ENCODE data around the gene PRAC1.

The PRAC1 gene

DNA sequence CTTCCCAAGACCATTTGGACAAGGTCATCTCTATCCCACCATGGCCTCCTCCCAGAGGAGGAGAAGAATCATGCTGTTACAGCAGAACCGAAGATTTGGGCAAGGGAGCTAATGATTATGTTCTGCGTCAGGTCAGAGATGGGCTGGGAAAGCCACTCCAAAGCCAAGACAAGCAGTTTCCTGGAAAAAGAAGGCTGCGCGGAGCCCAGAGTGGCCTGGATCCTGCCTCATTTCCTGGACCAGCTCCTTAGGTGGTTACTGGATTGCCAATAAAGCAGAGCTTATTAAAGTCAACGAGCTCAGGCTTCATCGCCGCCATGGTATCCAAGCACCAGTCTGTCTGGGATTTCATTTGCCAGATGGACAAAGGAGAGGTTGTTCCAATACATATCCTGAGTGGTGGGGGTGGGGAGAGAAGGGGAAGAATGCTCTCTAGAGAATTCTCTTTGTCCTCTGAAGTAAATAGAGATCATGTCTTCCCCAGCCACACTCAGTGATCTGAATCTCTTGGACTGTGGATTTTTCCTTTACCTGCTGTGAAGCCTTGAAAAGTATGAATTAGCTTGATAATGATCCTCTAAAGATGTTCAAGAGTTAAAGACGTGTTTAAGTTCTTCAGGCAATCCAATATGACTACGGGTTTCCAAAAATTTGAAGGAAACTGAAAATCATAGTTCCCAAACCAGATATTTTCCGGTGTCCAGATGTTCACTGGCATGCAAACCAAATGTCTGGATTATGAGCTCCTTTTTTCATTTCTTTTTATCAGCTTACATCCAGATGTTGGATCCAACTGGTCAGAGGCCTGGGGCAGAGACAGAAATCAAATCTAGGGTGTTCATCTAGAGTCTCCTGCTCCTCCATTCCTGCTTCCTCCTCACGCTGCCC, 17.7 kb downstream of the PRAC1 start:
- no peak for DNase-seq (ENCODE audit: low read depth)

DNA sequence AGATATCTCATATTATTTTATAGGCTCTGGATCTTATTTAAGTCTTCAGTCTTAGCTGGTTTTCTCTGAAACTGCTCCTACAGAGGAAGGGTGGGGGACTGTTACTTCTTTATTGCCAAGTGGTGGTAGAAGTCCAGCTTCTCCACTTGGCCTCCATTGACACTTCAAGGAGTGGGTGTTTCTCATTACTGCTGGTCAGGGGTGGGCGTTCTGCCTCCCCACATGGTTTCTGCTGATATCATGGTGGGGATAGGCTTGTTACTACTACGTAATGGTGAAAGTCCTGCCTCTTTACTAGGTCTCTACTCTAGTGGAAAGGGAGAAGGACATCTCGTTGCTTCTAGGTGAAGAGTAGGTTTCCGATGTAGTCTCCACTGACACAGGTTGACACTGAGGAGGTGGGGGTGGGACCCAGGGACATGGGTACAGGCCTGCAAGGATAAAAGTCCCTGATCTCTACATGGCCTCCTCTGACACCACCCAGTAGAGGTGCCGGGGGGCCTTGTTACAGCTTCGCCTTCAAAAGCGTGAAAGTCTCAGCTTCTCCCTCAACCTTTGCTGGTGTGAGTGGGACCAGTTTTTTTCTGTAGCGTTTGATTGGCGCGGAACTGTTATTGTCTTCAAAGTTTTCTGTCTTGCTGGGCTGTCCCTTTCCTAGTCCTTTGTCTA, 20.3 kb downstream of the PRAC1 start:
- no peak for DNase-seq (ENCODE audit: low read depth)

DNA sequence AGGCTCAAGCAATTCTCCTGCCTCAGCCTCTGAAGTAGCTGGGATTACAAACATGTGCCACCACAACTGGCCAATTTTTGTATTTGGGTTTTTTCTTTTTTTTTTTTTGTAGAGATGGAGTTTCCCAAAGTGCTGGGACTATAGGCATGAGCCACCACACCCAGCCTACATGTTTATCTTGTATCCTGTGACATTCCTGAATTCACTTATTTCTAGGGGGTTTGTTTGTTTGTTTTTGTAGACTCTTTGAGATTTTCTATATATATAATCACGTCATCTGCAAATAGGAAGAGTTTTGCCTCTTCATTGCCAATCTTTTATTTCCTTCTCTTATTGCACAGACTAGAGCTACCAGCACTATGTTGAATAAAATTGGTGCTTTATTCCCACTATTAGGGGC, 29.1 kb downstream of the PRAC1 start:
- DNase-seq (ENCODE audit: low read depth), result no peak

DNA sequence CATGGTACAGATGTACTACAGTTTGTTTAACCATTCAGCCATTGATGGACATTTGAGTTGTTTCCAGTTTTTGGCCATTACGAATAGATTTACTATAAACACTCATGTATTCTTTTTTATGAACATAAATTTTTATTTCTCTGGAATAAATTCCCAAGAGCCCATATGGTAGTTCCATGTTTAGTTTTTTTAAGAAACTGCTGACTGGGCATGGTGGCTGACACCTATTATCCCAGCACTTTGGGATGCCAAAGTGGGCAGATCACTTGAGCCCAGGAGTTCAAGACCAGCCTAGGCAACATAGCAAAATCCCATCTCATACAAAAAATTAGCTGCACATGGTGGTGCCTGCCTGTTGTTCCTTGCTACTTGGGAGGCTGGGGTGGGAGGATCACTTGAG, 30.3 kb downstream of the PRAC1 start:
- DNase-seq (ENCODE audit: low read depth), result no peak

DNA sequence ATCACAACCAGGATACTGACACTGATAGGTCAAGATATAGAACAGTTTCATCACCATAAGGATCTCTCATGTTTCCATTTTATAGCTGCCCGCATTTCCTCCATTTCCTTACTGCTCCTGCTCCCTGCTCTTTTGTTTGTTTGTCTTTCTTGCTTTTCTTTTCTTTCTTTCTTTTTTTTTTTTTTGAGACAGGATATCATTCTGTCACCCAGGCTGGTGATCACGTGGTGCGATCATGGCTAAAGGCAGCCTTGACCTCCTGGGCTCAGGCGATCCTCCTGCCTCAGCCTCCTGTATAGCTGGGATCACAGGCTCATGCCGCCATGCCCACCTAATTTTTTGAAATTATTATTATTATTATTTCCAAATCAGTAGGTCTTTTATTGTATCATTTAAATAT, 31.7 kb downstream of the PRAC1 start:
- DNase-seq (ENCODE audit: low read depth), result no peak

DNA sequence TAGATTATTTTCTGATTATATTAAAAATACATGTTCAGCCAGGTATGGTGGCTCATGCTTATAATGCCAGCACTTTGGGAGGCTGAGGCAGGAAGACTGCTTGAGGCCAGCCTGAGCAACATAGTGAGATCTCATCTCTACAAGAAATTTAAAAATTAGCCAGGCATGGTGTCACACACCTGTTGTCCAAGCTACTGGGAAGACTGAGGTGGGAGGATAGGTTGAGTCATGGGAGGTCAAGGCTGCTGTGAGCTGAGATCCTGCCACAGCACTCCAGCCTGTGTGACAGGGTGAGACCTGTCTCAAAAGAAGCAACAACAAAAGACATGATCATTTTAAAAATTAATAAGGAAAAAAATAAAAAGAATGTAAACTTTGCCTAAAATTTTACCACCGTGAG, 40.7 kb downstream of the PRAC1 start:
- DNase-seq (ENCODE audit: low read depth), result no peak

DNA sequence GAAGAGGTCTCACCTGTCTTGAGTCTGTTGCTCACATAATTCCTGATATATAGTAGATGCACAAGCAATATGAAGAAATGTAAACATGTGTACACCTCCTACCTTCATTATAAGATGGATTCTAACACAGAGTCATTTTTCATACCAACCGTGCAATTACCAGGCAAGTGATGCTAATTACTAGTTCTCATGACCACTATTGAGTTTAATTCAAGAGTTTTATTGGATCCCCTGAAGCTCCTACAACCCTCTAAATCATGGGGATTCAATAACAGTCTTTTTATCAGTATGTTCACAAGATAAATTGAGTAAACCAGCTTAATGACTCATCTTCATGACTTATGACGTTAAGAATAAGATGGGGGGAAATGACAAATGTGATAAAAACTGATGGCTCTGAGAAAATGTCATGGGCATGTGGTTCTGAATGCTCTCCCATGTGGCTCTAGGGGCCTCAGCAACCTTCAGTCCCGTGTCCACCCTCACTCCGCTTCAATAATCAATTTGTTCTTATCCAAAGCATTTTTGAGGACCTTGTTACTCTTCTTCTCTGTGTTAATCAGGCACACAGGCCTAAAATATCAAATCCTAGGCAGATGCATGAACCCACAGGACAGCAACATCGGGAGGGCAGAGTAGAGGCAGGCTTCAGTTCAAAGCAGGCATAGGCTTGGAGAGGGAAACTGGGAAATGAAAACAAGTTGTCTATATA, 42.8 kb downstream of the PRAC1 start:
- no peak for DNase-seq (ENCODE audit: low read depth)

DNA sequence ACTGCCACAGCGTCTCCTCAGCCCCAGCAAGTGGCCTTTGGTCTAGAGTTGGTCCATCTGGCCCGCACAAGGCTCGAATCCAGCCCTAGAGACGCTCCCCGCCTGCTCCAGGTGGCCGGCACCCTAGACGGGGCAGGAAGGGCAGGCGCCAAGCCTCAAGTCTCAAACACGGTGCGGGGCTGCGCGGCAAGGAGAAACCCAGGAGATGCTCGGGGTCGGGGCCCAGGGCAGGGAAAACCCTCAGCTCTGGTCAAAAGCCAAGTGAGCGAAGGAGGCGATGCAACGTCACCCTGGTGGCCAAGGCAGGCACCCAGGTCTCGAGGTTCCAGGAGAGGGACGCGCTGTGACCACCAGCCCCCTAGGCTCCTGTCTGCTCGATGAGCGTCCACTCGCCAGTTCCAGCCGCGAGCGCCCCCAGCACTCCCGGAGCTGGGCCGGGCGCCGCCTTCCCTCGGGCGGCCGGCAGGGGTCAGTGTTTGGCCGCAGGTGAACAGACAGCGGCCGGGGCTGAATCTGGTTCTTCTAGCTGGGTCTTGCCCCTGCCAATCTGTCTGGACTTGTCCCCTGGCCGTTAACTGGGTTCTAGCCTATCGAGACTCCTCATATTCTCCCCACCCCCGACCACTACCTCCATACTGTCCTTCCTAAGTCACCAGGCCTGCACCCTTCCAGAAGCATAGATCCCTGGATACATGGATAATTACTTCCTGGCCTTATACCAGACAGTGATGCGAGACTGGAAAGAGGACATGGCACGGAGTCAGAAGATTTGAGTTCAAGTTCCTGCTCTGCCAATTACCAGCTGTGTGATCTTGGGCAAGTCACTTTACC, 44.0 kb downstream of the PRAC1 start:
- no peak for DNase-seq (ENCODE audit: low read depth)

DNA sequence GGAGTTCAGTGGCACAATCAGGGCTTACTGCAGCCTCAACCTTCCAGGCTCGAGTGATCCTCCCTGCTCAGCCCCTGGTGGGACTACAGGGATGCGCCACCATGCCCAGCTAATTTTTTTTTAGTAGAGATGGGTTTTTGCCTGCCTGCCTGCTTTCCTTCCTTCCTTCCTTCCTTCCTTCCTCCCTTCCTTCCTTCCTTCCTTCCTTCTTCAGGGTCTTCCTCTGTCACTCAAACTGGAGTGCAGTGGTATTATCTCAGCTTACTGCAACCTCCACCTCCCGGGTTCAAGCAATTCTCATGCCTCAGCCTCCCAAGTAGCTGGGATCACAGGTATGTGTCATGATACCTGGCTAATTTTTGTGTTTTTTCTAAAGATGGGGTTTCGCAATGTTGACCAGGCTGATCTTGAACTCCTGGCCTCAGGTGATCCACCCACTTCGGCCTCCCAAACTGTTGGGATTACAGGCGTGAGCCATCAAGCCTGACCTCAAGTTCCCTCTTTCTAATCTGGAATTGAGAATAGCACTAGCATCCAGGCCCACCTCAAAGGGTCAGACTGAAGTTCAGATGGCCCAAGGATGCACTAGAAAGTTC, 45.3 kb downstream of the PRAC1 start:
- DNase-seq (ENCODE audit: low read depth), result no peak

DNA sequence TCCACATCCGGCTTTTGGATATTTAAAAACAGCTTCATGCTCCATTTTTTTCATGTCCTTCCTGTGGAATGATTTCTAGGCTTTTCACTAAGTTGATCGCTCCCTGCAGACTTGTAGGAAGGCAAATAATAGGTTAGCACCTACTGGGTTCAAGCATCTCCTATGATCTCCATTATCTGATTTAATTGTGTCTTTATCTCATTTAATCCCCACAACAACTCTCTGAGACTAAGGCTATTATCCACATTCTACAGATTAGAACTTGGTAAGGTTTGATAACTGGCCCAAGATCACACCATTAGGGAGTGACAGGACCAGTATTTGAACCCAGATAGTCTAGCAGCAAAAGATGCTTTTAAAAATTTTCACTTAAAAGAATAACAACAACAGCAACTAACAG, 50.0 kb downstream of the PRAC1 start:
- no peak for DNase-seq (ENCODE audit: low read depth)
